Skin of body (tissue), 2 donors: Measurements from ENCODE around the gene EMC7. TPM values are rescaled to one million over a fixed set of nuclear protein-coding genes. Genes with fewer than 3 reads are reported as not detected.
"Not testable (repeated sequence)": the region's sequence is repeated elsewhere in the genome, so short reads cannot be mapped to it uniquely, and the experiment has no call there.

Experiments used
- DNase-seq: peaks from one replicate; lab custom pipeline; 2025; lab: John Stamatoyannopoulos, UW
- total RNA-seq: library from RNA; depleted of rRNA; stranded (reverse); fragments of >200 nt; gene quantifications from one replicate; pipeline ENCODE4 v1.2.3, GENCODE V29; 2014

Gene EMC7
- 23.3 TPM for total RNA-seq

GRCh38 chr15:34101366-34102174, at the start of gene EMC7, which contains the start of gene PGBD4:
Gene EMC7 (minus strand): TSS chr15:34101862. CDS start chr15:34101839, 23 bp downstream.
Gene PGBD4 (plus strand): TSS chr15:34102083. CDS start chr15:34102532, 449 bp downstream.
- peak; percentile 99 for DNase-seq

- DNase-seq, result no peak
These were observed 45.9 kb upstream of the EMC7 start for GRCh38 chr15:34147371-34148140.

- no peak for DNase-seq
These were observed 31.8 kb upstream of the EMC7 start for GRCh38 chr15:34133511-34133910.

- no peak for DNase-seq
These were observed 31.2 kb upstream of the EMC7 start for GRCh38 chr15:34132881-34133280.

GRCh38 chr15:34128898-34129297, 27.2 kb upstream of the EMC7 start:
- no peak for DNase-seq

GRCh38 chr15:34126522-34126921, 24.9 kb upstream of the EMC7 start:
- DNase-seq, result no peak

GRCh38 chr15:34125945-34126344, 24.3 kb upstream of the EMC7 start:
- DNase-seq, result no peak

- no peak for DNase-seq
These were observed 23.0 kb upstream of the EMC7 start for GRCh38 chr15:34124651-34125050.

- DNase-seq, result no peak
These were observed 21.1 kb upstream of the EMC7 start for GRCh38 chr15:34122771-34123183.

- not testable (repeated sequence) for DNase-seq
These were observed 20.1 kb upstream of the EMC7 start for GRCh38 chr15:34121786-34122185.

- not testable (repeated sequence) for DNase-seq
These were observed 18.8 kb upstream of the EMC7 start for GRCh38 chr15:34120420-34120819.

- no peak for DNase-seq
These were observed 17.6 kb upstream of the EMC7 start for GRCh38 chr15:34119291-34119690.

- no peak for DNase-seq
These were observed 15.0 kb upstream of the EMC7 start for GRCh38 chr15:34116620-34117019.

GRCh38 chr15:34114739-34115138, 13.1 kb upstream of the EMC7 start:
- no peak for DNase-seq

GRCh38 chr15:34114215-34114614, 12.6 kb upstream of the EMC7 start:
- DNase-seq, result no peak

- DNase-seq, result no peak
These were observed 9.8 kb upstream of the EMC7 start for GRCh38 chr15:34111488-34111887.

GRCh38 chr15:34109797-34110663, 8.4 kb upstream of the EMC7 start:
- no peak for DNase-seq

GRCh38 chr15:34107315-34107714, 5.7 kb upstream of the EMC7 start:
- no peak for DNase-seq

- DNase-seq, result no peak
These were observed 4.8 kb upstream of the EMC7 start for GRCh38 chr15:34106423-34106822.

GRCh38 chr15:34102175-34102925, 688 bp upstream of the EMC7 start:
- DNase-seq, result no peak

GRCh38 chr15:34099914-34100313, 1.7 kb downstream of the EMC7 start:
- DNase-seq, result no peak
